H4 (cell line): ENCODE results near the gene RBM28. TPM values are rescaled to one million over a fixed set of nuclear protein-coding genes. Genes with fewer than 3 reads are reported as not detected.

Source experiments
- DNase-seq: peaks from one replicate; pipeline ENCODE4 v3.0.0-alpha.2; 2015; ENCODE audit warnings: low spot score
- total RNA-seq: library from RNA; depleted of rRNA; stranded (reverse); fragments of >200 nt; shearing (Covaris generic); gene quantifications from 2 replicates; pipeline ENCODE4 v1.2.3, GENCODE V29; 2014; rRNA removed

Gene RBM28
- 11.3 and 20.1 TPM in 2 replicates for total RNA-seq

GRCh38 chr7:128343554-128344430, at the start of gene RBM28:
TSS of gene RBM28 (minus strand) at chr7:128343908. CDS start at chr7:128343793, 115 bp downstream.
- peak; percentile 88 for DNase-seq

- DNase-seq, result no peak
These were observed 49.0 kb upstream of the RBM28 start for GRCh38 chr7:128392446-128393327.

- no peak for DNase-seq
These were observed 48.1 kb upstream of the RBM28 start for GRCh38 chr7:128391805-128392204.

GRCh38 chr7:128390871-128391565, 47.3 kb upstream of the RBM28 start:
- DNase-seq, result no peak

GRCh38 chr7:128389618-128390329, 46.1 kb upstream of the RBM28 start:
- DNase-seq, result no peak

GRCh38 chr7:128389085-128389617, 45.4 kb upstream of the RBM28 start:
- no peak for DNase-seq

GRCh38 chr7:128388145-128388485, 44.4 kb upstream of the RBM28 start:
- DNase-seq, result no peak

GRCh38 chr7:128387216-128388144, 43.8 kb upstream of the RBM28 start:
- peak; percentile 55 for DNase-seq

- no peak for DNase-seq
These were observed 42.5 kb upstream of the RBM28 start for GRCh38 chr7:128385988-128386925.

- no peak for DNase-seq
These were observed 41.0 kb upstream of the RBM28 start for GRCh38 chr7:128384726-128385125.

- no peak for DNase-seq
These were observed 40.1 kb upstream of the RBM28 start for GRCh38 chr7:128383776-128384175.

- no peak for DNase-seq
These were observed 37.6 kb upstream of the RBM28 start for GRCh38 chr7:128381161-128381821.

GRCh38 chr7:128380483-128381106, 36.9 kb upstream of the RBM28 start:
- no peak for DNase-seq

GRCh38 chr7:128379900-128380479, 36.3 kb upstream of the RBM28 start:
- DNase-seq, result no peak

- no peak for DNase-seq
These were observed 34.9 kb upstream of the RBM28 start for GRCh38 chr7:128378637-128379036.

- DNase-seq, result no peak
These were observed 32.4 kb upstream of the RBM28 start for GRCh38 chr7:128376077-128376476.

- DNase-seq, result no peak
These were observed 30.3 kb upstream of the RBM28 start for GRCh38 chr7:128374041-128374440.
